ENCODE data around the gene APOC3. TPM values are rescaled to one million over a fixed set of nuclear protein-coding genes. Genes with fewer than 3 reads are reported as not detected.

APOC3 gene
- total RNA-seq, 1 donor from 2014 or later = 0.46 TPM

GRCh38 chr11:116838321-116839084 is 8.8 kb downstream of the APOC3 start:
- no peak for ATAC-seq (ENCODE audit: poor library complexity)
- DNase-seq = no peak
- intact Hi-C loops (cut with DNase I) = no loop called here

GRCh38 chr11:116840224-116840745 is 10.6 kb downstream of the APOC3 start:
- intact Hi-C loops (cut with DNase I) = no loop called here
- DNase-seq = no peak

GRCh38 chr11:116840746-116841296 is 11.1 kb downstream of the APOC3 start:
- intact Hi-C loops (cut with DNase I) = no loop called here
- no peak for DNase-seq
- ATAC-seq (ENCODE audit: poor library complexity) = no peak

More at GRCh38 chr11:116840224-116840745, 10.6 kb downstream of the APOC3 start:
- ATAC-seq (ENCODE audit: poor library complexity) = no peak

GRCh38 chr11:116842117-116842516 is 12.4 kb downstream of the APOC3 start:
- DNase-seq = no peak
- intact Hi-C loops (cut with DNase I) = no loop called here
- no peak for ATAC-seq (ENCODE audit: poor library complexity)

GRCh38 chr11:116842909-116843308 is 13.2 kb downstream of the APOC3 start:
- intact Hi-C loops (cut with DNase I) = no loop called here
- ATAC-seq (ENCODE audit: poor library complexity) = no peak
- DNase-seq = no peak

- intact Hi-C loops (cut with DNase I) = no loop called here
- ATAC-seq (ENCODE audit: poor library complexity) (no peak), DNase-seq (no peak)
These were observed 14.0 kb downstream of the APOC3 start for GRCh38 chr11:116843661-116844060.

DNA sequence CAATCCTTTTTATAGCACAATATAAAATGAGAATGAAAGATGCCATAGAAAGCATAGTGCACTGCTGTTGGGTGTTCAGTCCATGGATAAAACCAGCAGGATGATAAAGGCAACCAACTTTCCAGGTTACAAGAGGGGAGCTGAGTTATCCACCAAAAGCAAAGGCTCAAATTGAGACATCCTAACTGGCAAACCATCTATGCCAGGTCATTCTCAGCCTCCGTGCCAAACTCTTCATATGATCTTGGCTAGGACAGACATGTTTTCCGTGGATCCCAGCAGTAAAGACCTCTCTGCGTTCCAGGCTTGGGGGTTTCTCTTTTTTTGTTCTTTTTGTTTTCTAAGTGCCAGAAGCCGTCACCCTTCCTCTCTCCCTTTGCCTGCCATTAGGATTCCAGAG is 15.0 kb downstream of the APOC3 start:
- ATAC-seq (ENCODE audit: poor library complexity) (no peak), DNase-seq (no peak)
- intact Hi-C loops (cut with DNase I) = no loop called here

DNA sequence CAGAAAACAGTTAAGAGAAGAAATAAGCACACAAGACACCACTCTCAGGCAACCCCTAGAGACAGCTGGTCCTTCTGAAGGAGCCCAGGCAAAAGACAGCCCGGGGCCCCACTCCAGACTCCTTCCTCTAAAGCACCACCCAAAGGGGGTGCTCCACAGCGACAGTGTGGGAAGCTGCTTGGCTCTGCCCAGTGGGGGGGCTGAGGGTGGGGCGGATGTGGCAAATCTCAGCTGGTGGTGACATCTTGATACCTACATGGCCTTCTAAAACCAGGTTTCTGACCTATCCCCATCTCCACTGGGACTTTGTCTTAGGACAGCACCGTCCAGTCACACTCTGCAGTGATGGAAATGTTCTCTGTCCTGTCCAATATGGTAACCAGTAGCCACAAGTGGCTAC is 17.9 kb downstream of the APOC3 start:
- intact Hi-C loops (cut with DNase I) = no loop called here
- ATAC-seq (ENCODE audit: poor library complexity) (no peak), DNase-seq (no peak)

DNA sequence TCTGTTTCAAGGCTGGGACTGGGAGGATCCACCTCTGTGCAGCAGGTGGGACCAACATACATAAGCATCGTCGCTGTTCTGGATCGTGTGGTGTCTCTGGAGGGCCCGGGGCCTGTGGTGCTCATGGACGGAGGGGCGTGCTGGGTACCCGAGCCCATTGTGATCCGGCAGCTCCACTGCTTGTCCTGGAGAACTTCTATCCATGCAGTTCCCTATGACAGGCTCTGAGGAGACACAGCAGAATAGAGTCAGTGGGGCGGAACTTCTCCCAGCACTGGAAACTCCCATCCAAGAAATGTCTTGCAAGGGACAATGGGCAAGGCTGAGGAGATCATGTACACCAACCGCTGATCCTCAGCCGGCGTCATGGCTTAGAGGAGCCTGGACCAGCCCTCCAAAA is 19.4 kb downstream of the APOC3 start:
- ATAC-seq (ENCODE audit: poor library complexity) (no peak), DNase-seq (no peak)
- intact Hi-C loops (cut with DNase I) = no loop called here

- ATAC-seq (ENCODE audit: poor library complexity) = no peak
- DNase-seq = no peak
- intact Hi-C loops (cut with DNase I) = no loop called here
These were observed 19.8 kb downstream of the APOC3 start for GRCh38 chr11:116849486-116849885.

DNA sequence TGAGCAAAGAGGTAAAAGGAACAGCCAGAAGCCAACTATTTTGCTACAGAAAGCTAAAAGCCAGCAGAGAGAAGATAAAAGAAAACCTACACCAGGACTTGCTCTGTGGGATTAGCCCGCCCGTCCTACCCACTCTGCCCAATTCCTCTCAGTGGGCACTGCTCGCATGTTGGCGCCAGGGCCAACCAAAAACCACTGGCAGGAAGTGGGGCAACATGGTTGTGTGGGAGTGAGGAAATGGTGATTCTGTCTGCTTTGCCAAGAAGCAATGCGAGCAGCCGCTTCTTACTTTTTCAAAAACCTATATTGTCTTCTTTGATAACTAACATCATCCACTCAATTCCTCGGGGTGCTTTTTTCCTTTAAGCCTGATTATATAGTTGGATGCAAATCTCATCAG is 21.9 kb downstream of the APOC3 start:
- DNase-seq (no peak), ATAC-seq (ENCODE audit: poor library complexity) (no peak)
- intact Hi-C loops (cut with DNase I) = no loop called here

- no peak for DNase-seq
- ATAC-seq (ENCODE audit: poor library complexity) = peak; percentile 45
- intact Hi-C loops (cut with DNase I) = no loop called here
These were observed 22.7 kb downstream of the APOC3 start for GRCh38 chr11:116852261-116853031.

- DNase-seq = no peak
- peak; percentile 25 for ATAC-seq (ENCODE audit: poor library complexity)
- intact Hi-C loops (cut with DNase I) = no loop called here
These were observed 23.9 kb downstream of the APOC3 start for GRCh38 chr11:116853461-116854073.

GRCh38 chr11:116855413-116855812 is 25.7 kb downstream of the APOC3 start:
- no peak for ATAC-seq (ENCODE audit: poor library complexity)
- intact Hi-C loops (cut with DNase I) = no loop called here

DNA sequence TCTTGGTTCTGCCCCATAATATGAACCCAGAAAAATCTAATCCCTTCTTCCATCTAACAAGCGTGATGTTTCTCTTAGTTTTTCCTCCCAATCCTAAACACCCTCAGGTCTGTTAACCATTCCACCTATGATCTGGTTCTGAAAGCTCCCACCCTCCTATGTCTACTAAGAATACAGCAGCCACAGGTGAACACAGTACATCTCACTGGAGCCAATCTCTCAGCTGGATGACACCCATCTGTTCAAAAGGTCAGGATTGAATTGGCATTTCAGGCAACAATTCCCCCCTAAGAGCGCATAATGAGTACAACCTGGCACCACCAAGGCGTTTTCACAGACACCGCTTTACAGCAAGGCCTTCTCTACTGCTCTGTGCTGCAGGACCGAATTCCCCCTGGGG is 26.7 kb downstream of the APOC3 start:
- intact Hi-C loops (cut with DNase I) = no loop called here
- DNase-seq (no peak), ATAC-seq (ENCODE audit: poor library complexity) (no peak)

More at GRCh38 chr11:116855413-116855812, 25.7 kb downstream of the APOC3 start:
- no peak for DNase-seq

DNA sequence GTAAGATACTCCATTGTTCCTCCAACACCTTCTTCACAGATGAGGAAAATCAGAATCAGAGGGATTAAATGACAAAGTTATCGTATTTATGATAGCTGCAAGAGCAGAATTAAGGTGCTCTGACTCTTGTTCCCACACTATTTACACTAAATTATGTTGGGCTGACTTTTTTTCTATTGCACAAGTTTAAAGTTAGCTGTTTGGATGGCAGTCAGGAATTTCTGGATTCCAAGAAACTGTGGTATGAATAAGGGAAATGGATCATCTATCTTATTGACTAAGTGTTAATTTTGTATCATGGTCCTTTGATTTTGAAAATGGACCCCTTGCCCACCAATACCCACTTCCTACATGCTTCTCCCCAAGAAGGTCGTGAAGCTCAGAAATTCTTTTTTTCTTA is 27.6 kb downstream of the APOC3 start:
- ATAC-seq (ENCODE audit: poor library complexity) (no peak), DNase-seq (no peak)
- intact Hi-C loops (cut with DNase I) = no loop called here

DNA sequence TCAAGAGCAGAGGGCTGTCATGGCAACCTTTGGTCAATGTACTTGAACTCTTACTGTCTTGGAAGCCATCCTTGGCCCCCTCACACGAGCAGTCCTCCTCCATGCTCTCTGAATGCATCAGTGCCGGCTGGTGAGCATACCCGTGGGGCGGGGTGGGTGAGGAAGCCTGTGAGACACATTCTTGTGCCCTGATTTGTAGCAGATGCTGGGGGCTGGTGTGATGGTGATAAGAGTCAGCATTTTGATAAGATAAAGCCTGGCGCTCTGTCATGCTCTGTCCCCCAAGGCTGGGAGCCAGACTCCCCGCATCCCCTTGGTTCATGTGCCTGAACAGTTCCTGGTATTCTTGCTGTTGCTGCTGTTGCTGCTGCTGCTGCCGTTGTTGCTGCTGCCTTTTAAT is 28.2 kb downstream of the APOC3 start:
- ATAC-seq (ENCODE audit: poor library complexity) (no peak), DNase-seq (no peak)
- intact Hi-C loops (cut with DNase I) = no loop called here

- intact Hi-C loops (cut with DNase I) = no loop called here
- DNase-seq = no peak
- no peak for ATAC-seq (ENCODE audit: poor library complexity)
These were observed 29.5 kb downstream of the APOC3 start for GRCh38 chr11:116859175-116859574.

- ATAC-seq (ENCODE audit: poor library complexity) = no peak
- intact Hi-C loops (cut with DNase I) = no loop called here
- DNase-seq = no peak
These were observed 30.6 kb downstream of the APOC3 start for GRCh38 chr11:116860303-116860702.

Data from Right ventricle myocardium superior (tissue), 1 donor.